ENCODE results near the gene CBLN1.
"Not testable (repeated sequence)": the region's sequence is repeated elsewhere in the genome, so short reads cannot be mapped to it uniquely, and the experiment has no call there.

The CBLN1 gene

GRCh38 chr16:49277386-49277742, 4.3 kb downstream of the CBLN1 start:
- no peak for DNase-seq

DNA sequence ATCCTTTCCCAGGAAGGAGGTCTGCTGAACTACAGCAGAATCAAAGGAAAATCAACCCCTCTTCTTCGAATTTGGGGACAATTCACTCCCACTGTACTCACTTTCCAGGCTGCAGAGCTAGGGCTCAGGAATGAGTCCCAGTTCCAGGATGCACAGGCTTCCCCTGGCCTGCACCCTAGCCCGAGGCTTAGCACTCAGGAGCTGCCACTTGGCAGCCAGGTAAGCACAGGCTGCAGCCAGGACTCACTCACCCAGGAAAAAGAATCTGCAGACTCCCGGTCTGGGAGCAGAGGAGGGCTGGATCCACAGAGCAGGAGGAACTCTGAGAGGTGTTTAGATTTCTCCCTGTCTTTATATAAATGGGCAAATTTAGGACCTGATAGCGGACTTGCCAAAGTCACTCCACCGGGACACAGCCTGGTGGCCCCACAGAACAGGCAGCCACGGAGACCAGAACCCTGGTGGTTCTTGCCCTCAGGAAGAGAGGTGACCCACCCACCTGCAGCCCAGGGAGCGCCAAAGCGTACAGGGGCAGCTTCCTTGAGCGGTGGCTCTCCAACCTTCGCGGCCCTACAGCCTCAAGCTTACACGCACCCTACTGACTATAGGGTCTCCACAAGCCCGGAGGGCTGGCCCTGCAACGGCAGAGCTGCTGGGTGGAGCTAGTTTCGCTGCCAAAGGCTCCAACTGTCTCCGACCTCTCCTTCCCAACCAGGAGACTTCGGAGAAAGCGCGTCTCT, 4.8 kb downstream of the CBLN1 start:
- no peak for DNase-seq

GRCh38 chr16:49275870-49276269, 5.8 kb downstream of the CBLN1 start:
- DNase-seq, result no peak

GRCh38 chr16:49275050-49275730, 6.4 kb downstream of the CBLN1 start:
- DNase-seq, result no peak

GRCh38 chr16:49274591-49274990, 7.0 kb downstream of the CBLN1 start:
- no peak for DNase-seq

- no peak for DNase-seq
These were observed 7.9 kb downstream of the CBLN1 start for GRCh38 chr16:49273771-49274170.

GRCh38 chr16:49271363-49271762, 10.3 kb downstream of the CBLN1 start:
- DNase-seq, result no peak

GRCh38 chr16:49269201-49269600, 12.4 kb downstream of the CBLN1 start:
- no peak for DNase-seq

GRCh38 chr16:49268667-49269066, 13.0 kb downstream of the CBLN1 start:
- no peak for DNase-seq

DNA sequence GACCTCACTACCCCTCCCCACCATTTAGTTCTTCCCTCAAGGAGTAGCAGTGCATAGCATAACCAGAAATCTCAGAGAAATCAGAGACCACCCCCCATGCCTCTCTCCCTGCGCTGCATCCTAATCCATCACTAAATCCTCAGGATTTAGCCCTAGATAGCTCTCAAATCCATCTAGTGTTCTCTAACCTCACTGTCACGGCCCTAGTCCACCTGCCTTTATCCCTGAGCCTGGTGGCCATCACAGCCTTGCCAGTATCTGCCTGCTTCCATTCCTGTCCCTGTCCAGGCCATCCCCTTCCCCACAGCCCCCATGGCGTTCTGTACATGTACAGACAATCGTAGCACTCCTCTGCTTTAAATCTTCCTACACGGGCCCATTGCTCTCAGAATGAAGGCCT, 19.1 kb downstream of the CBLN1 start:
- no peak for DNase-seq

DNA sequence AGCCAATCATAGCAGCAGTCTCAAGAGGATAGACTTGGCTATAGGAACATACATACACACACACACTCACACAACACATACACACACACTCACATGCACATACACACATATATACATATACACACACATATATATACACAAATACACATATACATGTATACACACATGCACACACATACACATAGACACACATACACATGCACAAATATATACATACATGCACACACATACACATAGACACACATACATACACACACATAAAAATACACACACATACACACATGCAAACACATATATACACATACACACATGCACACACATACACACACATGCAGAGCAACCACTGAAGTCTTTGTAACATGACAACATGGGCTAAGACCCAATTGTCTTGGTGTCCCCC, 19.7 kb downstream of the CBLN1 start:
- DNase-seq, result no peak

DNA sequence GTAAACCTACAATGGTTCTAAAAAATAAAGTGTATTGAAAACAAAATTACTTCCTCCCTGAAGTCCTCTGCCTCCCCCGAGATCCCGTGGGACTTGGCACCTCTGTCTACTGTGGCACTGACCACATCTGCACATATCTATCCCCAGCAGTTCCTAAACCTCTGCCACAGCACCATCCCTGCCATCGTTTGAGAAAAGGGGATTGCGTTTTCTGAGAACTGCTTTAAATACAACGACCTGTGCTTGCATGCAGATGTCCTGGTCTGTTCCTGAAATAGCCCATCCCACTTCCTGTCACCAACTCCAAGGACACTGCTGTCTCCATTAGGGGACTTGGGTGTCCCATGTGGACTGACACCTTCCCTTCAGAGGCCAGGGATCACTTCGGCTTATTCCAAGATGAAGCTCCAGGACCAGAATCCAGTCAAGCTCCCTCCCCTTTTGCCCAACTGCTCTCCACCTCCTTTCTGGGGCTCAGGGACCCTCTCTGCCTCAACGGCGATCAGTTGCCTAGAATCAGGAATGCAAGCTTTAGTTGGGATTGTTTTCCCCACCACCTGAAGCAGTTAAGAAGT, 20.6 kb downstream of the CBLN1 start:
- no peak for DNase-seq

- DNase-seq, result no peak
These were observed 21.4 kb downstream of the CBLN1 start for GRCh38 chr16:49260253-49260652.

GRCh38 chr16:49259330-49259729, 22.3 kb downstream of the CBLN1 start:
- no peak for DNase-seq

DNA sequence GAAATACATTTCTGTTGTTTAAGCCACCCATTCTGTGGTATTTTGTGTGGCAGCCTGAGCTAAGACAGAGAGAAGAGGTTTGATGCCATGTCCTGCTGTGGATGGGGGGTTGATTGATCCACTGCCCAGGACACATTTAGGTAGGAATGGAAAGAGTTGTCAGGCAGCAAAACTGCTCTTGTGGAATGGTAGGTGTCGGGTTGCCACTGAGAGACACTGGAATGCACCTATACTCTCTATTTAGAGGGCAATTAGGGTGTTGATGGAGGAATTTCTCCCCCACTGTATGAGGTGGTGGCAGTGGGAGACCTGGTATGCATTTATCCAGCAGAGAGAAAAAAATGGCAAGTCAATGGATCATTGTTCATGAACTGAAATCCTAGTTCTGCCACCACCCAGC, 30.9 kb downstream of the CBLN1 start:
- no peak for DNase-seq

GRCh38 chr16:49248227-49248626, 33.4 kb downstream of the CBLN1 start:
- DNase-seq, result no peak

DNA sequence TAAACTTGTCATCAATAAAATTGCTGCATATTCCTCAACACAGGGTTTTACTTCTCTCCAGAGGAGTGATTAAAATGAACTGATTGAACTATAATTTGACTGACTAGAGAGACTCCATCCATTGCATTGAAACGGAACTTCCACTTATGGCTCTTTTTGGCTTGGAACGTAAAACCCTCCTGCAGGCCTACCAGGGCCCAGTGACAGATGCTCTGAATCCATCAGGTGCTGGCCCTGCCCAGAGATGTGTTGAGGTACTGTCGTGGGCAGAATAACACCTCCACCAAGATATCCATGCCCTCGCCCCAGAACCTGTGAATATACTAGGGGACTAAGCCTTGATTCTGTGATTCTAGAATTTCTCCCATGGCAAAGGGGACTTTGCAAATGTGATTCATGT, 45.4 kb downstream of the CBLN1 start:
- no peak for DNase-seq

DNA sequence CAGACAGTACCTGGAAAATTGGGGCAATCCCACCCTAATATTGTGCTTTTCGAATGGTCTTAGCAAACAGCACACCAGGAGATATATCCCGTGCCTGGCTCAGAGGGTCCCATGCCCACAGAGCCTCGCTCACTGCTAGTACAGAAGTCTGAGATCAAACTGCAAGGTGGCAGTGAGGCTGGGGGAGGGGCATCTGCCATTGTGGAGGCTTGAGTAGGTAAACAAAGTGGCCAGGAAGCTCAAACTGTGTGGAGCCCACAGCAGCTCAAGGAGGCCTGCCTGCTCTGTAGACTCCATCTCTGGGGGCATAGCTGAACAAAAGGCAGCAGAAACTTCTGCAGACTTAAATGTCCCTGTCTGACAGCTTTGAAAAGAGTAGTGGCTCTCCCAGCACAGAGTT, 53.3 kb downstream of the CBLN1 start:
- DNase-seq, result not testable (repeated sequence)

Measured in effector CD4-positive, alpha-beta T cell (primary cell).